ENCODE measurements around the gene ST3GAL6.

Gene ST3GAL6

GRCh38 chr3:98843266-98843959 is 80.3 kb downstream of the ST3GAL6 start:
- no peak for DNase-seq (ENCODE audit: extremely low read depth in 1 of 2, low read depth in 1 of 2)
